Peyer's patch (tissue), 4 donors: ENCODE measurements around the gene IRF4.

Source experiments
- CTCF ChIP-seq, 6 experiments: fragments of 450-650 bp in 4 of 6; fragments of 200-600 bp in 2 of 6; sonication (generic) in 1 of 6; IDR thresholded peaks; one replicate each; pipeline ENCODE4 v1.5.1; 2017 to 2019; ENCODE audit warnings: antibody characterized with exemption in 6 of 6, mild to moderate bottlenecking in 3 of 6, moderate library complexity in 1 of 6
- POLR2A ChIP-seq, 2 donors: fragments of 450-650 bp; IDR thresholded peaks; one replicate each; pipeline ENCODE4 v1.5.1; 2017; ENCODE audit warnings: antibody characterized with exemption in 2 of 2, mild to moderate bottlenecking in 2 of 2, moderate library complexity in 2 of 2

DNA sequence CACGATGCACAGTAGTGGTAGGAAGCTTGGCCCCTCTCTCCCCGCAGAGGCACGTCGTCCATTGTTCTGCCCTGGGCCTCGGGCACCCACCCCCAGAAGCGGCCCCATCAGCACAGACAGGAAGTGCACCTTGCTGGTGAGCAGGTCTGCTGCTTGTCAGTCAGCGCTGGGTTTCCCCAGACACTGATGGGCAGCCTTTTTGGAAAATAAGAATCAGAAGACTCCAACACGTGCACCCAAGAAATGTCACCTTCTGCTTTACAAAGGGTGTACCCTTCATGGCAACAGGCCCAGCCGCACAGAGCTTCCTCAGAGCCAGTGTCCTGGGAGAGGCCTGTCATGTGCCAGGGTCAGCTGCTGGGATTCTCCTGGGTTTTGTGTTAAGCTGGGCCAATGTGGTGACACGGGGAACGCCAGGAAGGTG is 34.7 kb upstream of the IRF4 start:
- no peak for TF ChIP-seq CTCF (IDR thresholded peaks at IDR 0.05)
- no peak for TF ChIP-seq POLR2A (IDR thresholded peaks at IDR 0.05)
